HG03558 (cell line): Measurements from ENCODE around the gene PRPSAP2.

ENCODE experiments used
- ATAC-seq: cut with Tn5 transposase; IDR thresholded peaks from one replicate; pipeline ENCODE4 v1.9.1; 2021; ENCODE audit warnings: moderate number of reproducible peaks; ENCODE audit not compliant: unreplicated experiment; ENCODE audit errors: extremely low read depth

Gene PRPSAP2

DNA sequence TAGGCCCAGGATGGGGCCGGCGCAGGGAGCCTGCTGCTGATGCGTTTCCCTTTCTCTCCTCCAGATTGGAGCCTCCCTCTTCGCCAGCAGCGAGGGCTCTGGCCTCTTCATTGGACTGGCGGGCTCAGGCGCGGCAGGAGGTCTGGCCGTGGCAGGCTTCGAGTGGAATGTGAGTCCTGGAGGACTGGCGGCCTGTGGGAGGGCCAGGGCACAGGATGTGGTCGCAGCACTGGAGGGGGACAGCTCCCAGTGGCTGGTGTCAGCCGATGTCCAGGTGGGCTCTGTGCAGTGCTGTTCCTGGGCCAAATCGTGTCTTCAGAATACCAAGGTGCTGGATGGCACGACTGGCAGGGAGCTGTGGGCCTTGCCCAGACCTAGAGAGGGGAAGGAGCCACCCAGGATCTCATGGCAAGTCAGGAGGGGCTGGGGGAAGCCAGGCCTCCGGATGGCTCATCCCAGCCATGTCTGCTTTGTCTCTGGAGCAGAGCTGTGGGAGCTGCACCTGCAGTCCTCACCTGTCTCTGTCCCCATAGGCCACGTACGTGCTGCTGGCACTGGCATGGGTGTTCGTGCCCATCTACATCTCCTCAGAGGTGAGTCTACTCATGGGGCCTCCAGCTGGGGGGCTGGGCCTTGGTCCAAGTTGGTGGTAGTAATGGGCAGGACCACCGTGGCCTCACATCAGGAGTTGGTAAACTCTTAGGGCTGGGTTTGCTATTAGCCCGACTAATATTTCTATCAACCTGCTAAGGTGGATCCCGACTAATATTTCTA is 101.3 kb downstream of the PRPSAP2 start:
- no peak for ATAC-seq

DNA sequence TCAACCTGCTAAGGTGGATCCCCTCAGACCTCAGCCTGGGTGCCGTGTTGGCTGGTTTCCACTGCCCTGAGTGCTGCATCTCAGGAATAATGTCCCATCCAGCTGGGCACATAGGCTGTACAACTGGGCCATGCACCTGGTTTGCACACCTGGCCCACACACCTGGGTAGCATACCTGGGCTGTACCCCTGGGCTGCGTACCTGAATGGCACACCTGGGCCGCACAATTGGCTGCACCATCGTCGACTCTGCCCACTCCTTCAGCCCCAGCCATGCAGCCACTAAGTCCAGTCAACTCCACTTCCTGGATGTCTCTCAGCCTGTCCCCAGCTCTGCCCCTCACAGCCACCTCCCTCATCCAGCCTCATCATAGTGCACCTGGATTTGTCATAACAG is 101.9 kb downstream of the PRPSAP2 start:
- ATAC-seq = no peak

- no peak for ATAC-seq
These were observed 102.3 kb downstream of the PRPSAP2 start for GRCh38 chr17:18960241-18960665.

DNA sequence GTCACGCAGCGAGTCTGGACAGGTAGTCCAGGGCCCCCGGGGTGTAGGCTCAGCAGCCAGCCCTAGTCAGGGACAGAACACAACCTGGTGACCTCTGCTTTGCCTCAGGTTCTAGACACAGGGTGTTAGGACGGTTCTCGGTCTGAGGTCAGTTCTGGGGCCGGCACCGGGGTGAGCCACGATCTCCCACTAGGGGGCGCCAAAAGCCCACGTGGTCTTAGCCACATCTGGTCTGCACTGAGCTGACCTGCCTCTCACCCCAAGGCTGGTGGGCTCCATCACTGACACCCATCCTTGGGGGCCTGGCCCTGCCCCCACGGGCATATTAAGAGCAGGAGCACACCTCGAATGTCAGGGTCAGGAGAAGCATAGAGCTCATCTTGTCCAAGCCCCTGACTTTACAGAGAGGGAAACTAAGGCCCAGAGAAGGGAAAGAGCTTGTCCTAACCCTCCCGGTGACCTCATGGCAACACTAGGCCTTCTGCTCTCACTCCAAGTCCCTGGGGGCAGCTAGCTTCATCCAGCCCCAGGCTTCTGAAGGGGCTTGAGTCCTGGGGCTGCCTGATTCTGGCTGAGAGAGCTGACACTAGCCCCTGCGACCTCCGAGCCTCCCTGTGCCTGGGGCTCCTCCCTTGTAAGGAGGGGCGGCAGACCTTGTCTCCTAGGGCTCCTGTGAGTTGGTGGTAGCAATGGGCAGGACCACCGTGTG is 103.0 kb downstream of the PRPSAP2 start:
- ATAC-seq = no peak

GRCh38 chr17:18961634-18962493 is 103.9 kb downstream of the PRPSAP2 start:
- ATAC-seq = no peak

- no peak for ATAC-seq
These were observed 104.5 kb downstream of the PRPSAP2 start for GRCh38 chr17:18962494-18962815.

- ATAC-seq = no peak
These were observed 105.4 kb downstream of the PRPSAP2 start for GRCh38 chr17:18963126-18964017.

- ATAC-seq = no peak
These were observed 106.1 kb downstream of the PRPSAP2 start for GRCh38 chr17:18964018-18964351.

GRCh38 chr17:18964550-18964949 is 106.6 kb downstream of the PRPSAP2 start:
- no peak for ATAC-seq

GRCh38 chr17:18965530-18966236 is 107.8 kb downstream of the PRPSAP2 start:
- ATAC-seq = no peak

DNA sequence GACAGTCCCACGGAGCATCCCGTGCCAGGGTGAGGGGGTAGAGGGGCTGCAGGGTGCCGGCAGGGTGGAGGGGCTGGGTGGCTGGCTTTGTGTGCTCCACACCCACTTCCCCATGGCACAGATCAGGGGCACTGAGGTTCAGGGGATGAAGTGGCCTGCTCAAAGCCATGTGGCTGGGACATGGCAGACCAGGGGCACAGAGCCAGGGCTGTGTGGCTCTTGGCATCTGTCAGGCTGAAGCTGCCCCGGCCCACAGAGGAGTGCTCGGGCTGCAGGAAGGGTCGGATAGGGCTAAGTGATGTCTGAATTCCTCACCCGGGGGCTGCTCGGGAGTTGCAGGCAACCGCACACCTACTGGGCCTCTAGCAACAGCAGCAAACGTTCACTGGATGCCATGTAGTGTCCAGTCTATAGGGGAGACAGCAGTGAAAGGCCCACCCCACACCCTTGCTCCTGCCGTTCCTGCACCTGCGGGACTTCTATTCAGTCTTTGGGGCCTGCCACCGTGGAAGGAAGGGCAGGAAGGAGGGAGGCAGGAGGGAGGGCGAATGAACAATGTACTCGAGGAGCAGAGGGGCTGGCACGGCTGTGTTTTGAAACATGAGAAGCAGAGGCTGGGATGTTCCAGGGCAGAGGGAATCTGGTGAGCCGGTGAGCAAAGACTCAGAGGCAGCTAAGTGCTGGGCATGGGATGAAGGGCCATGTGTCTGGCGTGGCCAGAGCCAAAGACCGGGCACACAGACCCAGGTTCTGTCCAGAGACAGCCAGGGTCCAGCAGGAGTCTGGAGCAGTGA is 109.1 kb downstream of the PRPSAP2 start:
- no peak for ATAC-seq

DNA sequence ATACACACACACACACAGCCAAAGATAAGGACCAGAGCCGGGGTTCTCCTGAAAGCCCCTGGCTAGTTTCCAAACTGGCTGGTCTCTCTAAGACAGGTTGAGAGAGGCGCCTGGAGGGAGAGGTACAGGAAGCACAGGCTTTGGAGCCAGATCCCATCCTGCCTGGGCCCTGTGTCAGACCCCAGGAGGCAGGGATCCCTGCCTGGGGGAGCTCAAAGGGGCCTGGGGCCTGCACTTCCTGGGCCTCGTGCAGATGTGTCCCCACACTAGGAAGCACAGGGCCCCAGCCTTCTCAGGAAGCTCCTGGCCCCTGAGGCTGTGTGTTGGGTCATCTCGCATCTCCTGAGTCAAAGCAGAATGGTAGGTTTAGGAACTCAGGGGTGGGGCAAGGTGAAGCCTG is 110.0 kb downstream of the PRPSAP2 start:
- no peak for ATAC-seq

- no peak for ATAC-seq
These were observed 110.4 kb downstream of the PRPSAP2 start for GRCh38 chr17:18968345-18968744.

DNA sequence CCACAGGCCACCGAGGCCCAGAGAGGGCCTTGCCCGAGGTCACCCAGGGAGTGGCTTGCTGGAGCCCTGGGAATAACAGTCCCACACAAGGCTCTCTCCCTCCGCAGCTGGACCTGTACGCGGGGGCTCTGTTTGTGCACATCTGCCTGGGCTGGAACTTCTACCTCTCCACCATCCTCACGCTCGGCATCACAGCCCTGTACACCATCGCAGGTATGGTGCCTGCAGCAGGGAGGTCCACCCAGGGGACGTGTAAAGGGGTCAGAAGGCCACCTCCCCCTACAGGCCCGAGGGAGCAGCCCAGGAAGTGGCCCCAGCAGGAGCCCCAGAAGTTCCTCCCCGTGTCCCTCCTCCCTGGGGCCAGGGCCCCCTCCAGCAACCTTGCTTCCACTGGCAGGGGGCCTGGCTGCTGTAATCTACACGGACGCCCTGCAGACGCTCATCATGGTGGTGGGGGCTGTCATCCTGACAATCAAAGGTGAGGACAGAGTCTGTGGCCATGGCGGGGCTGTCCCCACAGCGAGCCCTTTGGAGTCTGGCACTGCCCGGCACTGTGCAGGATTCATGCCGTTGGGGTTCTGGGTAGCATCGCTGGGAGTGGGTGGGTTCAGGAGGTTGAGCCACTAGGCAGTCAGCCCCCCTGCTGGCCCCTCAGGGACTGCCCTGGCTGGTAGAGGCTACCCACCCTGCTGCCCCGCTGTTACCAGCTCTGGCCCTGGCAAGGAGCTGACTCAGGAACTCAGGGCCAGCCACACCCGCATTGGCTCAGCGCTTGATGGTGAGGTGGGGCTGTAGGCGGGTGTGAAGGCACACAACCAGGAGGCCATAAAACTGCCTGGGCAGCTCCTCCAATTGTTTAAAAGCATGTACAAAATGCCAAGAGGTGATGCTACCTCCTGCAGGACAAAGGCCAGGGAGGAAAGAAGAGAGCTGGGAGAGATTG is 111.3 kb downstream of the PRPSAP2 start:
- ATAC-seq = no peak

DNA sequence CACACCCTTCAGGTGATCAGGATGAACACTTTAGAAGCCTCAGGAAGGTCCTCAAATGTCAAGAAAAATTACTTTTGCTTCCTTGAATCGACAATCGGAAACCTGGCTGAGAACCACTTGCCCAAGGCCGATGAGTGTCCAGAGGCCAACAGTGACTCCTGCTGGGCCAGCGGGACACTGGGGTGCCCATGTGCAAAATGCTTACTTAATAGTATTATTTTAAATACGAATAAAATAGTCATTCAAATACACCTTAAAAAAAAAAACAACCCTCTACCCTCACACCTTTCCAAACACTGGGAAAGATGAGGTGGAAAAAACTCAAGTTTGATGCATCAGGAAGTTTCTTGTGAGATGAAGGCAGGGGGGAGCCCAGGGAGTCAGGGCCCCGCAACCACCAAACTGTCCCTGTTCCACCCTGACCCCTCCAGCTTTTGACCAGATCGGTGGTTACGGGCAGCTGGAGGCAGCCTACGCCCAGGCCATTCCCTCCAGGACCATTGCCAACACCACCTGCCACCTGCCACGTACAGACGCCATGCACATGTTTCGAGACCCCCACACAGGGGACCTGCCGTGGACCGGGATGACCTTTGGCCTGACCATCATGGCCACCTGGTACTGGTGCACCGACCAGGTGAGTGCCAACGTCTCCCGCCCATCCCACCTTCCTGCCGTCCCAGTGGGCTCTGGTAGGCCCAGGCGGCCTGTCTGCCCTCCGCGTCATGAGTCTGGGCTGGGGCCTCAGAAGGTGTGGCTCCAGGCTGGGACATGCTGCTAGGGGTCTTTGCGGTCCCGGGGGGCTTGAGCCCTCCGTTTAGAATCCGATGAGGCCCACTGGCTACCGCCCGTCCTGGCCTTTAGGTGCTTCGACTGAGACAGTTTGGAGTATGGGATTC is 112.9 kb downstream of the PRPSAP2 start:
- no peak for ATAC-seq

DNA sequence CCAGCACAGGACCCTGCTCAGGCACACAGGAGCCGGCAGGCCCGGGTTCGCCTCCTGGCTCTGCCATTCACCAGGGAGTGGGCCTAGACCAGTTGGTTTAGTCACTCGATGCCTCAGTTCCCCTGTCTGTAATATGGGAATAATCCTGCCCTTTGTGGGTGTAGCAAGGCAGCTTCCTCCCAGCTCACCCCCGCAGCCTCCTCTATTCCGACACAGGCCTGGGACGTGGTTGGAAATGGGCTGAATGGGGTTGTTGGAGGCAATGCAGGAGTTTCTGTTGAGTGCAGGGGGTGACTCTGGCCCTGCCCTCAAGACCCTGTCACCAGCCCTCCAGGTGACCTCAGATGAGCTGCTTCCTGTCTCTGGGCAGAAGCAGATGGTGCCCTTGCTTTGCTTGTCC is 113.9 kb downstream of the PRPSAP2 start:
- no peak for ATAC-seq
